Measurements from ENCODE around the gene LDLRAD4.

LDLRAD4 gene

GRCh38 chr18:13409026-13409425, 190.5 kb downstream of the LDLRAD4 start:
- Histone ChIP-seq H3K9ac (ENCODE audit: low read length) (no peak overlapping the region), H3K27me3 (ENCODE audit: low read length) (no peaks in the 10 kb centered on the region), H3K36me3 (ENCODE audit: low read length) (no peaks in the 10 kb centered on the region), H3K4me2 (ENCODE audit: low read depth, low read length, poor library complexity, severe bottlenecking) (no peak overlapping the region), H3K27ac (ENCODE audit: low read depth, low read length) (no peak overlapping the region), H3F3A (ENCODE audit: insufficient read depth) (no peaks in the 10 kb centered on the region), H4K20me1 (ENCODE audit: low read depth, low read length) (no peaks in the 10 kb centered on the region), H3K79me2 (ENCODE audit: insufficient read depth, low read length) (no peaks in the 10 kb centered on the region), H3K9me2 (replicated peaks; ENCODE audit: insufficient read depth, low read length) (no peaks in the 10 kb centered on the region), H3K4me3 (ENCODE audit: insufficient read depth, low read length, poor library complexity, severe bottlenecking) (no peak overlapping the region), H2AFZ (ENCODE audit: low read depth, low read length, severe bottlenecking) (no peak overlapping the region), H3K9me3 (ENCODE audit: insufficient read depth, low read length) (no peaks in the 10 kb centered on the region)
- TF ChIP-seq EZH2phosphoT487 (conservative IDR thresholded peaks at IDR 0.05; ENCODE audit: low read length) (no peak), CTCF (IDR thresholded peaks at IDR 0.05; ENCODE audit: insufficient read depth, low read length, poor library complexity, severe bottlenecking) (no peak)

GRCh38 chr18:13409997-13410396, 191.4 kb downstream of the LDLRAD4 start:
- H3K36me3 ChIP-seq (ENCODE audit: low read length) = no peaks in the 10 kb centered on the region
- H3K9me3 ChIP-seq (ENCODE audit: insufficient read depth, low read length) = no peaks in the 10 kb centered on the region
- H3K27me3 ChIP-seq (ENCODE audit: low read length) = no peaks in the 10 kb centered on the region
- no peak for TF ChIP-seq CTCF (IDR thresholded peaks at IDR 0.05; ENCODE audit: insufficient read depth, low read length, poor library complexity, severe bottlenecking)
- no peak overlapping the region for H3K4me2 ChIP-seq (ENCODE audit: low read depth, low read length, poor library complexity, severe bottlenecking)
- H2AFZ ChIP-seq (ENCODE audit: low read depth, low read length, severe bottlenecking) = no peak overlapping the region
- no peak overlapping the region for H3K9ac ChIP-seq (ENCODE audit: low read length)
- no peaks in the 10 kb centered on the region for H3K79me2 ChIP-seq (ENCODE audit: insufficient read depth, low read length)
- no peak overlapping the region for H3K27ac ChIP-seq (ENCODE audit: low read depth, low read length)
- no peaks in the 10 kb centered on the region for H4K20me1 ChIP-seq (ENCODE audit: low read depth, low read length)
- no peaks in the 10 kb centered on the region for H3F3A ChIP-seq (ENCODE audit: insufficient read depth)
- no peak overlapping the region for H3K4me3 ChIP-seq (ENCODE audit: insufficient read depth, low read length, poor library complexity, severe bottlenecking)
- no peaks in the 10 kb centered on the region for H3K9me2 ChIP-seq (replicated peaks; ENCODE audit: insufficient read depth, low read length)

- Histone ChIP-seq H3K9me3 (ENCODE audit: insufficient read depth, low read length) (no peaks in the 10 kb centered on the region), H4K20me1 (ENCODE audit: low read depth, low read length) (no peaks in the 10 kb centered on the region)
Observed at GRCh38 chr18:13410471-13410870, 191.9 kb downstream of the LDLRAD4 start.

More at GRCh38 chr18:13410471-13410870, 191.9 kb downstream of the LDLRAD4 start:
- H3K4me3 ChIP-seq (ENCODE audit: insufficient read depth, low read length, poor library complexity, severe bottlenecking) = no peak overlapping the region
- no peak overlapping the region for H3K4me2 ChIP-seq (ENCODE audit: low read depth, low read length, poor library complexity, severe bottlenecking)
- H3K9ac ChIP-seq (ENCODE audit: low read length) = no peak overlapping the region
- no peaks in the 10 kb centered on the region for H3F3A ChIP-seq (ENCODE audit: insufficient read depth)
- H3K79me2 ChIP-seq (ENCODE audit: insufficient read depth, low read length) = no peaks in the 10 kb centered on the region
- H3K27ac ChIP-seq (ENCODE audit: low read depth, low read length) = no peak overlapping the region
- no peak overlapping the region for H2AFZ ChIP-seq (ENCODE audit: low read depth, low read length, severe bottlenecking)
- no peaks in the 10 kb centered on the region for H3K9me2 ChIP-seq (replicated peaks; ENCODE audit: insufficient read depth, low read length)
- H3K36me3 ChIP-seq (ENCODE audit: low read length) = no peaks in the 10 kb centered on the region
- TF ChIP-seq CTCF (IDR thresholded peaks at IDR 0.05; ENCODE audit: insufficient read depth, low read length, poor library complexity, severe bottlenecking) (no peak), EZH2phosphoT487 (conservative IDR thresholded peaks at IDR 0.05; ENCODE audit: low read length) (no peak)
- H3K27me3 ChIP-seq (ENCODE audit: low read length) = no peaks in the 10 kb centered on the region

Data from SU-DHL-6 (cell line).